GM21717 (cell line): ENCODE measurements around the gene ADAMTS16.

Source experiments
- ATAC-seq: cut with Tn5 transposase; IDR thresholded peaks from one replicate; pipeline ENCODE4 v1.9.1; 2021; ENCODE audit warnings: mild to moderate bottlenecking, moderate library complexity; ENCODE audit not compliant: unreplicated experiment

ADAMTS16 gene

DNA sequence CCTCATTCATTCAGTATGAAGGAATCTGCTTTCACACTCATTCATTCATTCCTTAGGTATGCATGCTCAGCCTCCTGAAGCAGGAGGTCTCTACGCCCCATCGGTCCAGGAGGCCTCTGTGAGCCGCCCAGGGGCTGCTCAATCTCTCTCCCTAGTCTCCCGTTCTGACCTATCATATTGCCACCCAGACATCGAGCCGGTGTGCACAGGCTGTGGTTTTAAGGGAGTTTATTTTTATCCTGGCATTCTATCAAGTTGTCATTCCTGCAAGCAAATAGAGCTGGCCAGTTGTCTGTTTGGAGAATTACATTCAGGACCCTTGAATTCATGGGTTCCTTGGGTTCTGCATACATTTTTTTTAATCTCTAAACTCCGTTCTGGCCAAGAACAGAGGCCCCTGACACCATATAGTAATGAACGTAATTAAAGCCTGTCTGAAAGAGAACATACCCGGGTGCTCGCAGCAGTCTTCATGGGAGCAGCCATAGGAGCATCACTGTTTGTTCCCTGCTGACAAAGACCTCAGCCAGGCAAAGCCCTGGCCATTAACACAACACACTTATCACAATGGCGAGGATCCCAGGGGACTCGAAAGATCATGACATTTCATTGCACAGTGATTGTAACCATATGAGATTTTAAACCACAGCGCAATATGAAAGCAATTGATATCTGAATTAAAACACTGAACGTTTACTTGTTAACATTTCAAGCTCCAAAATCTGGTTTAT lies 80.9 kb downstream of the ADAMTS16 start:
- ATAC-seq = no peak

DNA sequence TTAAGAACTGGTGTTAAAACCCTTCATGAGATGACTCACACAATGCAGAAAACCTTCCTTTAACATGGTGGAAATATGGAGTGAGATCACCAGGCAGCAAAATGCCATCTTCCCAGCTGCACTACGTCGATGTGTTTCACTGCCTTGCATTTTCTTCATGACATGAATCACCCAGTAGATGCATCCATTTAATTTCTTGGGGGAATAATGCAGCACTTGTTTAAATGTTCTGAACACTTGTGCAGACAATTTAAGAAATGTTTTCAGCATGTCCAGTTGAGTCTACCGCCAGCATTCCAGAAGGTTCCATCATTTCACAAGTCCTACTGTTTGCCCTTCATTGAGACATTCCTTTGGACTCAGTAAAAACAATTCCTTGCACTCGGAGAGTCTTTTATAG lies 81.6 kb downstream of the ADAMTS16 start:
- no peak for ATAC-seq

- no peak for ATAC-seq
Observed at GRCh38 chr5:5231576-5231975, 91.4 kb downstream of the ADAMTS16 start.

GRCh38 chr5:5234912-5235311 lies 94.8 kb downstream of the ADAMTS16 start:
- no peak for ATAC-seq

GRCh38 chr5:5235685-5236084 lies 95.6 kb downstream of the ADAMTS16 start:
- ATAC-seq = no peak

GRCh38 chr5:5239191-5239590 lies 99.1 kb downstream of the ADAMTS16 start:
- ATAC-seq = no peak

DNA sequence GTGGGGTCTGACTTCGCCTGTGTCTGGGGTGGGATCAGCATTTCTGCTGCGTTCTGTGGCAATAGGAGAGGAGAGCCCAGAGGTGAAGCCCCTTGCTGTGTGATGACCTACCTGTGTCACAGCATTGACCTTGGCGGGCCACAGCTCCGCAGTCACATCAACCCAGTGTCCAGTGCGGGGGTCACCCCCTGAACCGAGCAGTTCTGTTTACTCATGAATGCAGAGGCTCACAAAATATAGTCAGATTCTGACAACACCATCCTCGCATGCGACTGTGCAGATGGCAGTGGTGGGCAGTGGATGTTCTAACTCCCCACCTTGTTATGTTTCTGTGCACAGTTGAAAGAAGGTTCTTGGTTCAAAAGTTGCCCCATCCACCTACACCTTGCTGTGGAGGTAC lies 100.1 kb downstream of the ADAMTS16 start:
- no peak for ATAC-seq

DNA sequence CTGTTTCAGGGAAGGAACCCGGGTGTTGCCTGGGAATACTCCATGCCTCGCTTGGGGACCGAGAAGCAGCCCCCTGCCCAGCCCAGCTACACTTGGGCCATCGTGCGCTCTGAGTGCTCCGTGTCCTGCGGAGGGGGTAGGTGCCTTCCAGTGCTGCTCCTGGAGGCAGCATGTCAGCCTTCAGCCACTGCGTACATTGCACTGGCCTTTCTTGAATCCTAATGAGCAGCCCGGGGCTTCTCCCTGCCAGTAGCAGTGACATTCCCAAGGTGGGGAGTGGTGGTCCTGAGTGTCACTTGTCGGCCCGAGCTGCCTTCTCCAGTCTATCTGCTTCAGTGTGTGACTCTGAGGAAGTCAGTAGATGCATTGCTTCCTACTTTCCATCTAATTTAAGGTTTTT lies 101.9 kb downstream of the ADAMTS16 start:
- no peak for ATAC-seq

- ATAC-seq = no peak
Observed at GRCh38 chr5:5246736-5247135, 106.6 kb downstream of the ADAMTS16 start.

DNA sequence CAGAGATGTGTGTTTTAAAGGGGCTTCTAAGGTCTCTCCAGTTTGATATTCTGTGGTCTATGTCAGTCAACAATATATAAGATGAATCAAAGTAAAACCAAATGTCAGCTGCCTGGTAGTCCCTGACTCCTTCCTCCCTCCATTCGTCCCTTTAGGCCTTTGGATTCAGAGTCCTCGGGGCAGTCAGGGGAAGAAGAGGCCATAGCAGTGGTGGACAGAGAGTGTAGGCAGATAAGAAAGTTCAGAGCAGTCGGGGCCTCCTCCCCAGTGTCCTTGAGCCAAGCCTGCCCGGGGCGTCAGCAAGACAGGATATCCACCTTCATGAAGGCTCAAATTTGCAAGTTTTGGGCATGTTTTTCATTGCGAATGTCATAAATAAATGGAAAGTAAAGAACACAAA lies 110.6 kb downstream of the ADAMTS16 start:
- ATAC-seq = no peak

DNA sequence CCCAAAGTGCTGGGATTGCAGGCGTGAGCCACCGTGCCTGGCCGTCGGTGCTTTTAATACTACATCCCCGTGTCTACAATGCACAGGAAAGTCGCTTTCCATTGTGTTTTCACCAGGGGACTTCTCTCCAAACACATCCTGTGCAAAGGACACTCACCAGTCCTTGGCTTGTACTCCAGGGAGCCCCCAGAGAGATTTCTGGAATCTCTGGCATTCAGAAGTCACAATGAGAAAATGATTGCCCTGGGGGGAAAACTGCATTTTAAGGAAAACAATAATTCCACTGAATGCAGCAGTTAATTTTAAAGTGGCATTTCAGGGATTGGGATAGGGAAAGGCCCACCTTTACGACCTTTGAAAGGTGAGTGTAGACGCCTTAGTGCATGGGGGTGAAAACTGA lies 112.0 kb downstream of the ADAMTS16 start:
- no peak for ATAC-seq

DNA sequence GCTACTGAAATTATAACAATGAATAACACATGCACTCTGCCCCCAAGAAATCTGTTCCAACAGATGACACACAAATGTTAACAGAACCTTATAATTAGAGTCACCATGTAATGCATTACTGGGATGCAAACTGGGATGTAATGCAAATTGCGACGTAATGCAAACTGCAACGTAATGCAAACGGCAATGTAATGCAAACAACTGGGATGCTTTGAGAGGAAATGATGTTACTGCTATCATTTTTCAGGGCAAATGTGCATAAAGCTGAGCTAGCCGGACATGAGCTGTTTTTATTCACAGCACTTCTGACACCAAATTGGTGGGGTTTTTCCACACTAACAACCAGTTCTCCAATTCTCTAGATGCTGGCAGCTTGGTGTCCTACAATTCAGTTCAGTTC lies 117.2 kb downstream of the ADAMTS16 start:
- ATAC-seq = no peak

- ATAC-seq = no peak
Observed at GRCh38 chr5:5258564-5258963, 118.4 kb downstream of the ADAMTS16 start.

- ATAC-seq = no peak
Observed at GRCh38 chr5:5264727-5265126, 124.6 kb downstream of the ADAMTS16 start.

- ATAC-seq = no peak
Observed at GRCh38 chr5:5266297-5266696, 126.2 kb downstream of the ADAMTS16 start.

DNA sequence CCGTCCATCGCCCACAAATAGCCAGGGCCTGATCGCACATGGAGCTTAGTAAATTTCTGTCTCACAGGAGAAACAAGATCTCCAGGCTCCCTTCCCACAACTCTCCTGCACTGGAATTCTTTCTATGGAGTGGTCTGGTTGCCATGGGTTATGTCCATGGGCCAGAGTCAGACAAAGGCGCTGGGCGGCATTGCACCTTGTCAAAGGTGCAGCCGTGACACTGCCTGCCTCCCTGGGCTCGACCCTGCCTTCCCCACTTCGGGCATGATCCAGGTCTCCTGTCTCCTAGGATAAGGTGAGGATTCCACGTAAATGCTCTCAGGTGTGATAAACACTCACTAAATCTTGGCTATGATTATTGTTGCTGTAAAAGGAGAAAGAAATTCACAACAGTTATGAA lies 130.0 kb downstream of the ADAMTS16 start:
- no peak for ATAC-seq

DNA sequence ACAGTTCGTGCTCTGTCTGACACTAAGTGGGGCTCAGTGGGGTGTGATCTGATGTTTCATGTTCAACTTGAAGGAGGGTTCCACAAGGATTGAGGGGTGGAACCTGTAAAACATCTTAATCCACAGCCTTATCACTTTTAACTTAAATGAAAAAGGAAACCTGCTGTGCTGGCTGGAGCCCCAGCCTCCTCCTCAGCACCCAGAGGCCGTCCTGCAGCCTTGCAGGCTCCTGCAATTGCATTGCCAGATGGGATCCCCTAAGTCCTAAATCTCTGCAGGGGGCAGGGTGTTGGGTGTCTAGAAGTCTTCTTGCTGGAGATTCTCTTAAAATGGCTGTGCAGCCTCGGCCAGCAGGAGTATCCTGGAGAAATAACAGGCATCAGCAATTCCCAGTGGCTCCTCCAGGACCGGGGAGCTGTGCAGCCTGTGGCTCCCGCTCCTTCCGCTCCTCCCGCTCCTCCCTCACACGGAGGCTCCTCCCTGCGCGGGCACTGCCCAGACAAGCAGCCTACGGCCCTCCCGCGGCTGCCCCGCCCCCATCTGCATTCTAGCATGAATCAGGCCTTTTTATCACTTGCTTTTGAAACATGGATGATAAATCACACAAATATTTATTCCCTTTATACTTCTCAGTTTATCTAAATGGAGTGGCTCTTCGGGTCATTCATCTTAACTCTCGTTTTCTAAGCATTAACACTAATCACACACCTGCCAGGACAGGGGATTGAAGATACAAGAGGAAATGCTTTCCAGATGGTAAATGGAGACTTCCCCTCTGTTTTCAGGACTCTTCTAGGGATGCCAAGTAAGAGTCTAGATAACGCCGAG lies 131.0 kb downstream of the ADAMTS16 start:
- no peak for ATAC-seq

GRCh38 chr5:5271786-5272321 lies 131.7 kb downstream of the ADAMTS16 start:
- no peak for ATAC-seq

- ATAC-seq = no peak
Observed at GRCh38 chr5:5273398-5273797, 133.3 kb downstream of the ADAMTS16 start.

DNA sequence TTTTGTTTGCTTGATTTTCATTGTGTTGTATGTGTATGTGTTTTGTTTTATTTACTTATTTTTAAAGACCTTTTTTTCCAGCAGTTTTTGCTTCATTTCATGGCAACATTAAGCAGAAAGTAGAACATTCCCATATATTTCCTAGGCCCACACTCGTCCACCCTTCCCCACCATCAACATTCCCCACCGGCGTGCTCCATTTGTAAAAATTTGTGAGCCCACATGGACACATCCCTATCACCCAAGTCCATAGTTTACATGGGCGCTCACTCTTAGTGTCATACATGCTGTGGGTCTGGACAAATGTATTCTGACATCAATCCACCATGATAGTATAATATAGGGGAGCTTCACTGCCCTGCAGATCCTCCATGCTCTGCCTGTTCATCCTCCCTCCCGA lies 133.8 kb downstream of the ADAMTS16 start:
- ATAC-seq = no peak

DNA sequence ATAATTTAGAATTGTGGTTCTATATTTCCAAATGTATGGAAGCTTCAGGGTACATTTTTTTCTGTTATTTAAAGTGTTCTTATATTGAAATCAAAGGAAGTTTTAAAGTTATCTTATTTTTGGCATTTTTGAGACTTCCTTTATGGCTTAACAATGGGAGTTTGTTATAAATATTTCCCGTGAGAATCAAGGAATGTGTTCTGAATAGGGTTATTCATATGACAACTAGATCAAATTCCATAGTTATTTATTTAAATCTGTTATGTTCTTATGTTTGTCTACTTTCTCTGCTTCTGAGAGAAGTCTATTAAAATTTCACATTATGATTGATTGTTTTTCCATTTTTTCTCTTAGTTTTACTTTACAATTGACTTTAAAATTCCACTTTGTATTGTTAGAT lies 135.1 kb downstream of the ADAMTS16 start:
- no peak for ATAC-seq

DNA sequence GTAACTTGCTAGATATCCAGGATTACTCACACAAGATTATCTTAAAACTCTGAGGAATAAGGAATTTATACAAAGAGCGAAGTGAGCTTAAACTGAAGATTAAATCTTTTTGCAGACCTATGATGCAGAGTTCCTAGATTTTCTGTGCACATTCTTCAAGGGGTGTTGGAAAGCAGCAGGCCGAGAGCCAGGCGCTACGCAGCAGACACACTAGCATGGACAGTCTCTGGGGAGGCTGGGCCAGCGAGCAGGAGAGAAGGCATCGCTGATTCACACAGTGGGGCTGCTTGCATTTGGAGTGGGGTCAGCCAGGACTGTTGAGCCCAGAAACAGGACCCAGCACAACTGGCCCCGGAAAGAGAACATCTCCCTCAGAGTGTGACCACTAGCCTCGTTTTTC lies 136.3 kb downstream of the ADAMTS16 start:
- ATAC-seq = no peak
